Fibroblast of lung (primary cell): ENCODE results near the gene POLR2H. TPM values are rescaled to one million over a fixed set of nuclear protein-coding genes. Genes with fewer than 3 reads are reported as not detected.

Experiments
- DNase-seq, 2 donors: peaks; one replicate each; pipeline versions ENCODE4 v3.0.0 to v3.0.0-alpha.2; 2010; ENCODE audit warnings: low read depth in 2 of 2
- H2AFZ ChIP-seq: 2 replicates; pipeline ENCODE4 v1.5.1; 2012; ENCODE audit warnings: low read length, control low read depth, inconsistent platforms
- H3K27ac ChIP-seq: 2 replicates; pipeline ENCODE4 v1.5.1; 2011; ENCODE audit warnings: low read length, control low read depth; ENCODE audit not compliant: insufficient read depth
- H3K27me3 ChIP-seq: 2 replicates; pipeline ENCODE4 v1.5.1; 2011; ENCODE audit warnings: mild to moderate bottlenecking, low read length; ENCODE audit not compliant: control insufficient read depth, insufficient read depth
- H3K36me3 ChIP-seq: 2 replicates; pipeline ENCODE4 v1.5.1; 2011; ENCODE audit warnings: low read length; ENCODE audit not compliant: control insufficient read depth, insufficient read depth
- H3K4me1 ChIP-seq: 2 replicates; pipeline ENCODE4 v1.5.1; 2011; ENCODE audit warnings: low read length; ENCODE audit not compliant: control insufficient read depth, insufficient read depth; ENCODE audit errors: extremely low read depth
- H3K4me2 ChIP-seq: 2 replicates; pipeline ENCODE4 v1.5.1; 2011; ENCODE audit warnings: low read length, control low read depth; ENCODE audit not compliant: insufficient read depth; ENCODE audit errors: extremely low read depth
- H3K4me3 ChIP-seq, 4 experiments: fragments of 200-600 bp in 1 of 4; sonication (generic) in 1 of 4; replicated peaks in 1 of 4; 2 replicates each; pipeline ENCODE4 v1.5.1; 2011 to 2016; ENCODE audit warnings: low read length in 4 of 4, low read depth in 3 of 4, mild to moderate bottlenecking in 3 of 4, control low read depth in 2 of 4, inconsistent platforms in 1 of 4, mixed read lengths in 1 of 4; ENCODE audit not compliant: insufficient read depth in 1 of 4; ENCODE audit errors: control extremely low read depth in 1 of 4
- H3K79me2 ChIP-seq: 2 replicates; pipeline ENCODE4 v1.5.1; 2012; ENCODE audit warnings: mild to moderate bottlenecking, low read length, inconsistent platforms; ENCODE audit not compliant: control insufficient read depth, insufficient read depth
- H3K9ac ChIP-seq: 2 replicates; pipeline ENCODE4 v1.5.1; 2011; ENCODE audit warnings: mild to moderate bottlenecking, low read length, control low read depth; ENCODE audit not compliant: insufficient read depth
- H3K9me3 ChIP-seq: 2 replicates; pipeline ENCODE4 v1.5.1; 2012; ENCODE audit warnings: low read depth, low read length; ENCODE audit not compliant: control insufficient read depth, insufficient read depth
- H4K20me1 ChIP-seq: 2 replicates; pipeline ENCODE4 v1.5.1; 2011; ENCODE audit warnings: low read length; ENCODE audit not compliant: control insufficient read depth, insufficient read depth; ENCODE audit errors: extremely low read depth
- EZH2 ChIP-seq: IDR thresholded peaks from 2 replicates; pipeline ENCODE4 v1.5.1; 2012; ENCODE audit warnings: low read length, control low read depth, mild to moderate bottlenecking; ENCODE audit errors: missing control alignments
- polyA plus RNA-seq, 2 donors: library from polyadenylated mRNA; depleted of rRNA in 1 of 2; stranded (reverse) in 1 of 2; unstranded in 1 of 2; fragments of >200 nt; gene quantifications; 2 replicates each; pipeline ENCODE4 v1.2.1, GENCODE V29; 2011 to 2012; ENCODE audit warnings: missing spikeins in 1 of 2
- total RNA-seq: library from RNA; depleted of rRNA; stranded (reverse); fragments of >200 nt; gene quantifications from 2 replicates; pipeline ENCODE4 v1.2.1, GENCODE V29; 2014
- TF ChIP-seq, protein P1 (sequence below), 2 donors: IDR thresholded peaks in 1 of 2; conservative IDR thresholded peaks in 1 of 2; 1 replicate in 1 of 2; 2 replicates in 1 of 2; pipeline ENCODE4 v1.5.1; 2011 to 2012; ENCODE audit warnings: low read length in 2 of 2, control low read depth in 1 of 2, inconsistent platforms in 1 of 2, low read depth in 1 of 2, mild to moderate bottlenecking in 1 of 2

The POLR2H gene
- total and polyA plus RNA-seq, 2 donors (not counting 1 experiment from before 2014, with no cell fraction given): 62.4 to 100 TPM

DNA sequence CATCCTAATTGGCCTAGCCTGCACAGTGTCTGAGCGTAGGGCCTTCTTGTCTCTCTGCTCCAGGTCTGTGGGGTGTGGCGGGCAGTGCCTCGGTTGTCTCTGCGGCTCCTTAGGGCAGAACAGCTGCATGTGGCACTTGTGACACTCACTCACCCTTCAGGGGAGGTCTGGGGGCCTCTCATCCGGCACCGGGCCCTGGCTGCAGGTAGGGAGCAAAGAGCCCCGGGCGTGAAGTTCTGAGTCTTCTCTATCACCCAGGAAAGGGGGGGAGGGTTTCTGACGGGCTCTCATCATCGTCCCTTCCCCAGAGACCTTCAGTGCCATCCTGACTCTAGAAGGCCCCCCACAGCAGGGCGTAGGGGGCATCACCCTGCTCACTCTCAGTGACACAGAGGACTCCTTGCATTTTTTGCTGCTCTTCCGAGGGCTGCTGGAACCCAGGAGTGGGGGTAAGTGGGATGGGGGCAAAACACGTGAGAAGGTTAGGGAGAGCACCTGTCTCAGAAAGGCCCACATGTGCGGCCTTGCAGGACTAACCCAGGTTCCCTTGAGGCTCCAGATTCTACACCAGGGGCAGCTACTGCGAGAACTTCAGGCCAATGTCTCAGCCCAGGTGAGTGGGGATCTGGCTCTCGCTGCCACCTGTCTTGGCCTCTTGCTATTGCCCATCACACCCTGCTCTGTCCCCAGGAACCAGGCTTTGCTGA is 21.0 kb downstream of the POLR2H start:
- DNase-seq: no peak
- no peaks in the 10 kb centered on the region for H3K9me3 ChIP-seq
- H3K4me2 ChIP-seq: no peak overlapping the region
- no peaks in the 10 kb centered on the region for H3K36me3 ChIP-seq
- H3K27ac ChIP-seq: no peak overlapping the region
- H4K20me1 ChIP-seq: no peaks in the 10 kb centered on the region
- H3K4me3 ChIP-seq: no peak overlapping the region
- no peak overlapping the region for H2AFZ ChIP-seq
- TF ChIP-seq, protein P1, sequence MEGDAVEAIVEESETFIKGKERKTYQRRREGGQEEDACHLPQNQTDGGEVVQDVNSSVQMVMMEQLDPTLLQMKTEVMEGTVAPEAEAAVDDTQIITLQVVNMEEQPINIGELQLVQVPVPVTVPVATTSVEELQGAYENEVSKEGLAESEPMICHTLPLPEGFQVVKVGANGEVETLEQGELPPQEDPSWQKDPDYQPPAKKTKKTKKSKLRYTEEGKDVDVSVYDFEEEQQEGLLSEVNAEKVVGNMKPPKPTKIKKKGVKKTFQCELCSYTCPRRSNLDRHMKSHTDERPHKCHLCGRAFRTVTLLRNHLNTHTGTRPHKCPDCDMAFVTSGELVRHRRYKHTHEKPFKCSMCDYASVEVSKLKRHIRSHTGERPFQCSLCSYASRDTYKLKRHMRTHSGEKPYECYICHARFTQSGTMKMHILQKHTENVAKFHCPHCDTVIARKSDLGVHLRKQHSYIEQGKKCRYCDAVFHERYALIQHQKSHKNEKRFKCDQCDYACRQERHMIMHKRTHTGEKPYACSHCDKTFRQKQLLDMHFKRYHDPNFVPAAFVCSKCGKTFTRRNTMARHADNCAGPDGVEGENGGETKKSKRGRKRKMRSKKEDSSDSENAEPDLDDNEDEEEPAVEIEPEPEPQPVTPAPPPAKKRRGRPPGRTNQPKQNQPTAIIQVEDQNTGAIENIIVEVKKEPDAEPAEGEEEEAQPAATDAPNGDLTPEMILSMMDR (conservative IDR thresholded peaks at IDR 0.05 in 1 of 2, IDR thresholded peaks at IDR 0.05 in 1 of 2; ENCODE audit: low read depth in 1 of 2, low read length in 2 of 2): no peak
- TF ChIP-seq EZH2: no peak
- no peak overlapping the region for H3K9ac ChIP-seq
- peaks cover 34% of the 10 kb centered on the region for H3K27me3 ChIP-seq
- H3K79me2 ChIP-seq: no peaks in the 10 kb centered on the region
- H3K4me1 ChIP-seq: no peaks in the 10 kb centered on the region

DNA sequence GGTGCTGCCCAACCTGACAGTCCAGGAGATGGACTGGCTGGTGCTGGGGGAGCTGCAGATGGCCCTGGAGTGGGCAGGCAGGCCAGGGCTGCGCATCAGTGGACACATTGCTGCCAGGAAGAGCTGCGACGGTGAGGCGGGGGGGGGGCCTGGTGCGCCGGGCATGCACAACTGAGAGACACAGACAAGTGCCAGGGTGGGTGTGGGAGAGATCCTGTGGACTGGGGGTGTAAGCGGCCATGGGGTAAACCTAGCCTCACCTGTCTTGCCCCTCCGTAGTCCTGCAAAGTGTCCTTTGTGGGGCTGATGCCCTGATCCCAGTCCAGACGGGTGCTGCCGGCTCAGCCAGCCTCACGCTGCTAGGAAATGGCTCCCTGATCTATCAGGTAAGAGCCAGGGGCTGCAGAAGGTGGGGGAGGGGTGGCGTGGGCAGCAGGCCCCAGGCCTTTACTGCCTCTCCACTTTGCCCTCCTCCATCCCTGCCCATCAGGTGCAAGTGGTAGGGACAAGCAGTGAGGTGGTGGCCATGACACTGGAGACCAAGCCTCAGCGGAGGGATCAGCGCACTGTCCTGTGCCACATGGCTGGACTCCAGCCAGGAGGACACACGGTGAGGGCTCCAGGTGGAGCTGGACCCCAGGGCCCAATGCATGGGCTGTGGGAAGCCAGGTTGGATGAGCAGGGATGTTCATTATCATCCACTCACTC is 21.7 kb downstream of the POLR2H start:
- Histone ChIP-seq H4K20me1 (no peaks in the 10 kb centered on the region), H2AFZ (no peak overlapping the region), H3K4me1 (no peaks in the 10 kb centered on the region), H3K9ac (no peak overlapping the region), H3K27me3 (peaks cover 29% of the 10 kb centered on the region), H3K4me2 (no peak overlapping the region), H3K79me2 (no peaks in the 10 kb centered on the region), H3K9me3 (no peaks in the 10 kb centered on the region), H3K36me3 (no peaks in the 10 kb centered on the region), H3K27ac (no peak overlapping the region), H3K4me3 (no peak overlapping the region)
- DNase-seq: no peak
- TF ChIP-seq, protein P1 (conservative IDR thresholded peaks at IDR 0.05 in 1 of 2, IDR thresholded peaks at IDR 0.05 in 1 of 2; ENCODE audit: low read depth in 1 of 2, low read length in 2 of 2): no peak
- TF ChIP-seq EZH2: no peak

DNA sequence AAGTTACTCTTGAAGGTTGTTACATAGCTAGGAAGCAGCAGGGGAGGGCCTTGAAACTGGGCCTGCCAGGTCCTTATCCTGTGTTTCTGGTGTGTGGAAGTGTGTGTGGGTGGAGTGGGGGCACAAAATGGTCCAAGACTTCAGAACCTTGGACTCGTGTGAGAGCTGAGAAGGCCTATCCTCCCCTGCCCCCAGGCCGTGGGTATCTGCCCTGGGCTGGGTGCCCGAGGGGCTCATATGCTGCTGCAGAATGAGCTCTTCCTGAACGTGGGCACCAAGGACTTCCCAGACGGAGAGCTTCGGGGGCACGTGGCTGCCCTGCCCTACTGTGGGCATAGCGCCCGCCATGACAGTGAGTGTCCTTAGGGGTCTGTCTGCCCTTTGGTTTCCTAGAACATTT is 22.8 kb downstream of the POLR2H start:
- TF ChIP-seq, protein P1 (conservative IDR thresholded peaks at IDR 0.05 in 1 of 2, IDR thresholded peaks at IDR 0.05 in 1 of 2; ENCODE audit: low read depth in 1 of 2, low read length in 2 of 2): no peak
- no peak for TF ChIP-seq EZH2
- DNase-seq: no peak
- no peak overlapping the region for H2AFZ ChIP-seq
- H3K9ac ChIP-seq: no peak overlapping the region
- H3K27me3 ChIP-seq: peaks cover 19% of the 10 kb centered on the region
- no peaks in the 10 kb centered on the region for H3K36me3 ChIP-seq
- H3K4me2 ChIP-seq: no peak overlapping the region
- H3K9me3 ChIP-seq: no peaks in the 10 kb centered on the region
- no peaks in the 10 kb centered on the region for H3K79me2 ChIP-seq
- H3K4me3 ChIP-seq: no peak overlapping the region
- H3K4me1 ChIP-seq: no peaks in the 10 kb centered on the region
- H4K20me1 ChIP-seq: no peaks in the 10 kb centered on the region
- H3K27ac ChIP-seq: no peak overlapping the region
